Amniotic epithelial cell (primary cell): ENCODE results near the gene SYNGR3.

Experiments
- DNase-seq: peaks from one replicate; pipeline ENCODE4 v3.0.0-alpha.2; 2010; ENCODE audit warnings: low read depth

SYNGR3 gene

GRCh38 chr16:1992704-1993317, 3.0 kb downstream of the SYNGR3 start:
- DNase-seq: no peak

GRCh38 chr16:1993731-1994131, 4.0 kb downstream of the SYNGR3 start:
- peak; percentile 23 for DNase-seq

- peak; percentile 53 for DNase-seq
These were observed 8.0 kb downstream of the SYNGR3 start for GRCh38 chr16:1997494-1998359.

- no peak for DNase-seq
These were observed 8.6 kb downstream of the SYNGR3 start for GRCh38 chr16:1998360-1998835.

- DNase-seq: no peak
These were observed 9.4 kb downstream of the SYNGR3 start for GRCh38 chr16:1998852-1999801.

GRCh38 chr16:1999866-2000514, 10.2 kb downstream of the SYNGR3 start:
- DNase-seq: no peak

- DNase-seq: no peak
These were observed 11.3 kb downstream of the SYNGR3 start for GRCh38 chr16:2001035-2001434.

GRCh38 chr16:2001456-2002355, 11.9 kb downstream of the SYNGR3 start:
- no peak for DNase-seq

- DNase-seq: no peak
These were observed 12.8 kb downstream of the SYNGR3 start for GRCh38 chr16:2002406-2003230.

GRCh38 chr16:2003231-2003826, 13.6 kb downstream of the SYNGR3 start:
- no peak for DNase-seq

GRCh38 chr16:2003827-2004641, 14.3 kb downstream of the SYNGR3 start:
- DNase-seq: peak; percentile 65

- no peak for DNase-seq
These were observed 15.2 kb downstream of the SYNGR3 start for GRCh38 chr16:2004795-2005517.

- DNase-seq: no peak
These were observed 15.9 kb downstream of the SYNGR3 start for GRCh38 chr16:2005646-2006045.

GRCh38 chr16:2006317-2006716, 16.5 kb downstream of the SYNGR3 start:
- no peak for DNase-seq

GRCh38 chr16:2007081-2007836, 17.5 kb downstream of the SYNGR3 start:
- DNase-seq: no peak

- DNase-seq: peak; percentile 92
These were observed 18.3 kb downstream of the SYNGR3 start for GRCh38 chr16:2008009-2008526.
